MG63 (cell line): Measurements from ENCODE around the gene KIAA2012. TPM values are rescaled to one million over a fixed set of nuclear protein-coding genes. Genes with fewer than 3 reads are reported as not detected.

Source experiments
- DNase-seq: peaks from one replicate; pipeline ENCODE4 v3.0.0-alpha.2; 2020
- H3K27me3 ChIP-seq: fragments of 250-450 bp; sonication (Bioruptor Pico); 2 replicates; pipeline ENCODE4 v1.5.1; 2020; ENCODE audit warnings: mild to moderate bottlenecking, moderate library complexity
- H3K36me3 ChIP-seq: fragments of 250-450 bp; sonication (Bioruptor Pico); 2 replicates; pipeline ENCODE4 v1.5.1; 2020; ENCODE audit warnings: mild to moderate bottlenecking, moderate library complexity
- H3K4me3 ChIP-seq: fragments of 250-450 bp; sonication (Bioruptor Pico); 2 replicates; pipeline ENCODE4 v1.5.1; 2020; ENCODE audit warnings: mild to moderate bottlenecking, moderate library complexity
- H3K9me3 ChIP-seq: fragments of 250-450 bp; sonication (Bioruptor Pico); 2 replicates; pipeline ENCODE4 v1.5.1; 2020; ENCODE audit warnings: mild to moderate bottlenecking, moderate library complexity
- total RNA-seq: library from RNA; depleted of rRNA; stranded (reverse); fragments of >200 nt; shearing (Covaris generic); gene quantifications from 2 replicates; pipeline ENCODE4 v1.2.3, GENCODE V29; 2014; ENCODE audit warnings: low replicate concordance

Gene KIAA2012
- total RNA-seq, 1 experiment from 2014 or later: not detected

DNA sequence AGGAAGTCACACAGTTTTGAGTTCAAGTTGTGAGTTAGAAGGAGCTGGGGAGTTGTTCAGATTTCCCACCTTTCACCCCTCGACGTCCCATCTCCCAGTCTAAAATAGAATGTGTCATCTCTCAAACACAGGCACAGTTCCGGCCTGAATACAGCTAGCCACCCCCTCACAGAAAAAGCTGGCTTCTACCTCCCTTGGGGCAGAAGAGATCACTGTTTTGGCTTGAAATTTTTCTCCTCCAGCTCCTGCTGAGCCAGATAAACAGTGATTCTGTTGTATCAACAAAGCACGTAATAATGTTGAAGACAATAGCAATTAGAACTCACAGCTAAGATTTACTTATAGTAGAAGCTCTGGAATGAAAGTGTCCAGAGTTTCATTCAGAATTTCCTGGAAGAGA is 74.7 kb downstream of the KIAA2012 start:
- H3K9me3 ChIP-seq: no peaks in the 10 kb centered on the region
- H3K4me3 ChIP-seq: no peak overlapping the region
- H3K27me3 ChIP-seq: no peaks in the 10 kb centered on the region
- no peaks in the 10 kb centered on the region for H3K36me3 ChIP-seq
- DNase-seq: peak; percentile 81

- no peaks in the 10 kb centered on the region for H3K9me3 ChIP-seq
- no peaks in the 10 kb centered on the region for H3K27me3 ChIP-seq
- no peak overlapping the region for H3K4me3 ChIP-seq
- no peak for DNase-seq
- no peaks in the 10 kb centered on the region for H3K36me3 ChIP-seq
These were observed 75.6 kb downstream of the KIAA2012 start for GRCh38 chr2:202148515-202149154.

GRCh38 chr2:202149155-202149762 is 76.2 kb downstream of the KIAA2012 start:
- Histone ChIP-seq H3K27me3 (no peaks in the 10 kb centered on the region), H3K9me3 (no peaks in the 10 kb centered on the region), H3K36me3 (no peaks in the 10 kb centered on the region), H3K4me3 (no peak overlapping the region)
- no peak for DNase-seq

GRCh38 chr2:202149936-202150335 is 76.9 kb downstream of the KIAA2012 start:
- Histone ChIP-seq H3K9me3 (no peaks in the 10 kb centered on the region), H3K27me3 (no peaks in the 10 kb centered on the region), H3K4me3 (no peak overlapping the region), H3K36me3 (no peaks in the 10 kb centered on the region)
- no peak for DNase-seq

DNA sequence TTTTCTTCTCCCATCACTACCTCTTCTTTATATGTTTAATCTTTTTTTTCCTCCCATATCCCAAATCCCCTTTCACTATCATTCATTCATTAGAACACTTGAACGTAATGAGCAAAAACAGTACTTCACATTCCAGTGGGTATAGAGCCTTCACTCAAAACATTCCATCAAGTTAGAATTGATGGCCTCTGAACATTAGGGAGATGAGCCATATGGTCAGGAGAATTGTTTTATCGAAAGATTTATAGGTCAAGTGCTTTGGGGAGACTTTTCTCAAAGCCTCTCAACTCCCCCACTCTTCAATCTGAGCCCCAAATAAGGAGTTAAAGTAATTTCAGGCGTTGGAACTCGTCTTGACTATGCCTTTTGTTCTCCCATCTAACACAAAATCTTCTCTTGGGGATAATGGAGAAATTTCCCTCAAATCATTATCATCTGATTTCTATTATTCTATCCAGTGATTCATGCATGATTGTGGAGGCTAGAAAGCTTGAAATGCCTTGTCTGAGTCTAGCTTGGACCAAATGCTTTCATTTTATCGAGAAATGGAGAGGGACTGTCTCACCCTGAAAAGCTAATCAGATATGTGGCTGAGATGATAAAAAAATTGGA is 79.2 kb downstream of the KIAA2012 start:
- no peak for DNase-seq
- no peak overlapping the region for H3K4me3 ChIP-seq
- H3K36me3 ChIP-seq: no peaks in the 10 kb centered on the region
- no peaks in the 10 kb centered on the region for H3K27me3 ChIP-seq
- no peaks in the 10 kb centered on the region for H3K9me3 ChIP-seq

- no peak for DNase-seq
- Histone ChIP-seq H3K27me3 (no peaks in the 10 kb centered on the region), H3K36me3 (no peaks in the 10 kb centered on the region)
These were observed 81.6 kb downstream of the KIAA2012 start for GRCh38 chr2:202154613-202155012.

GRCh38 chr2:202157211-202157990 is 84.3 kb downstream of the KIAA2012 start:
- no peaks in the 10 kb centered on the region for H3K27me3 ChIP-seq
- no peak for DNase-seq
- H3K9me3 ChIP-seq: no peaks in the 10 kb centered on the region
- H3K4me3 ChIP-seq: no peak overlapping the region
- H3K36me3 ChIP-seq: no peaks in the 10 kb centered on the region

More at GRCh38 chr2:202154613-202155012, 81.6 kb downstream of the KIAA2012 start:
- Histone ChIP-seq H3K9me3 (no peaks in the 10 kb centered on the region), H3K4me3 (no peak overlapping the region)

- H3K36me3 ChIP-seq: no peaks in the 10 kb centered on the region
- no peak overlapping the region for H3K4me3 ChIP-seq
- no peaks in the 10 kb centered on the region for H3K27me3 ChIP-seq
- no peaks in the 10 kb centered on the region for H3K9me3 ChIP-seq
- DNase-seq: peak; percentile 18
These were observed 85.7 kb downstream of the KIAA2012 start for GRCh38 chr2:202158796-202159195.

DNA sequence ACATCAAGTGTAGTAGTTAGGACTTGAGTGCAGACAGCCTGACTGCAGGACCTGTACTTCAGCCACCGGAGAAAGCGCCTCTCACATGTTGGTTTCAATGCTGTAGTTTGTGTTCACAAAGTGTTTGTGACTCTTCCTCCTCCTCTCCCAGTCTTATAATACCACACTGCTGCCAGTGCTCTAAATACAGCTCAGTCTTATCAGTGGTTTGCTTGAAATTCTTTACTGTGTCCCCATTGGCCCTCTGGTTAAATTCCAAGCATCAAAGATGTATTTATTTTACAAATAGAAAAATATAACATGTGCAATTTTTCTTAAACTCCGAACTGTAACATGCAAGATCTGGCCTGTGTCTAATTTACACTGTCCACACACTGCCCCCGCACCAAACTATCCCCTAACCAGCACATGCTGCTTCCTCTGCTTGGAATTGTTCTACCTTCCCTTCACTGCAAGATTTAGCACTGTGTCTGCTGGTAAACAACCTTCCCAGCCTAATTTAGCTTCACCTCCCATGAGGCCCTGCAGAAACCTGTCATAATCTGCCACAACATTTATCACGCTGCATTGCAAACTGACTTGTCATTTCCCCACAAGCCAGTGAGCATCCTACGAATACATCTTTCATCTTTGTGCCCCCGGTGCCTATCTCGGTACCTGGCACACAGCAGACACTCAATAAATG is 88.2 kb downstream of the KIAA2012 start:
- Histone ChIP-seq H3K27me3 (no peaks in the 10 kb centered on the region), H3K9me3 (no peaks in the 10 kb centered on the region), H3K4me3 (no peak overlapping the region), H3K36me3 (no peaks in the 10 kb centered on the region)
- DNase-seq: no peak

GRCh38 chr2:202164411-202164810 is 91.4 kb downstream of the KIAA2012 start:
- no peaks in the 10 kb centered on the region for H3K9me3 ChIP-seq

GRCh38 chr2:202165208-202165607 is 92.2 kb downstream of the KIAA2012 start:
- Histone ChIP-seq H3K36me3 (no peaks in the 10 kb centered on the region), H3K27me3 (no peaks in the 10 kb centered on the region), H3K9me3 (no peaks in the 10 kb centered on the region), H3K4me3 (no peak overlapping the region)
- DNase-seq: no peak

More at GRCh38 chr2:202164411-202164810, 91.4 kb downstream of the KIAA2012 start:
- no peak overlapping the region for H3K4me3 ChIP-seq
- H3K27me3 ChIP-seq: no peaks in the 10 kb centered on the region
- DNase-seq: no peak
- no peaks in the 10 kb centered on the region for H3K36me3 ChIP-seq

GRCh38 chr2:202165945-202166344 is 92.9 kb downstream of the KIAA2012 start:
- Histone ChIP-seq H3K9me3 (no peaks in the 10 kb centered on the region), H3K27me3 (no peaks in the 10 kb centered on the region), H3K36me3 (no peaks in the 10 kb centered on the region), H3K4me3 (no peak overlapping the region)
- DNase-seq: no peak

GRCh38 chr2:202169131-202169530 is 96.1 kb downstream of the KIAA2012 start:
- Histone ChIP-seq H3K4me3 (no peak overlapping the region), H3K36me3 (no peaks in the 10 kb centered on the region), H3K27me3 (no peaks in the 10 kb centered on the region), H3K9me3 (no peaks in the 10 kb centered on the region)
- no peak for DNase-seq

- Histone ChIP-seq H3K9me3 (no peaks in the 10 kb centered on the region; the same call in 1 of the 2 replicates), H3K36me3 (no peaks in the 10 kb centered on the region), H3K4me3 (no peak overlapping the region), H3K27me3 (no peaks in the 10 kb centered on the region)
- DNase-seq: no peak
These were observed 96.9 kb downstream of the KIAA2012 start for GRCh38 chr2:202169832-202170424.

- Histone ChIP-seq H3K4me3 (no peak overlapping the region), H3K36me3 (no peaks in the 10 kb centered on the region), H3K27me3 (no peaks in the 10 kb centered on the region), H3K9me3 (no peaks in the 10 kb centered on the region; the same call in 1 of the 2 replicates)
- no peak for DNase-seq
These were observed 98.3 kb downstream of the KIAA2012 start for GRCh38 chr2:202171241-202171825.
